Activated CD4-positive, alpha-beta T cell treated with anti-CD3 and anti-CD28 coated beads for 48 hours (primary cell): Measurements from ENCODE around the gene GTF2A1.

Experiments
- DNase-seq: peaks from one replicate; pipeline ENCODE4 v3.0.0-alpha.2; 2020

Gene GTF2A1

GRCh38 chr14:81172881-81173280 lies 47.9 kb downstream of the GTF2A1 start:
- DNase-seq, result no peak

- DNase-seq, result no peak
Measured at GRCh38 chr14:81172353-81172752, 48.4 kb downstream of the GTF2A1 start.

GRCh38 chr14:81170829-81171195 lies 49.9 kb downstream of the GTF2A1 start:
- DNase-seq, result no peak

GRCh38 chr14:81170104-81170828 lies 50.5 kb downstream of the GTF2A1 start:
- peak; percentile 92 for DNase-seq

GRCh38 chr14:81169711-81170103 lies 51.1 kb downstream of the GTF2A1 start:
- DNase-seq, result peak; percentile 19

- no peak for DNase-seq
Measured at GRCh38 chr14:81169267-81169666, 51.5 kb downstream of the GTF2A1 start.

- DNase-seq, result no peak
Measured at GRCh38 chr14:81166121-81166520, 54.6 kb downstream of the GTF2A1 start.

GRCh38 chr14:81165188-81165587 lies 55.6 kb downstream of the GTF2A1 start:
- no peak for DNase-seq

GRCh38 chr14:81164167-81164774 lies 56.5 kb downstream of the GTF2A1 start:
- peak; percentile 82 for DNase-seq

- peak; percentile 12 for DNase-seq
Measured at GRCh38 chr14:81162941-81163340, 57.8 kb downstream of the GTF2A1 start.

GRCh38 chr14:81161749-81162148 lies 59.0 kb downstream of the GTF2A1 start:
- DNase-seq, result no peak

GRCh38 chr14:81161088-81161487 lies 59.7 kb downstream of the GTF2A1 start:
- no peak for DNase-seq

GRCh38 chr14:81157431-81157830 lies 63.3 kb downstream of the GTF2A1 start:
- no peak for DNase-seq

GRCh38 chr14:81153187-81153586 lies 67.6 kb downstream of the GTF2A1 start:
- DNase-seq, result peak; percentile 24

- no peak for DNase-seq
Measured at GRCh38 chr14:81148635-81149034, 72.1 kb downstream of the GTF2A1 start.

- DNase-seq, result no peak
Measured at GRCh38 chr14:81147140-81147897, 73.4 kb downstream of the GTF2A1 start.

GRCh38 chr14:81144824-81145603 lies 75.7 kb downstream of the GTF2A1 start:
- no peak for DNase-seq

- no peak for DNase-seq
Measured at GRCh38 chr14:81143793-81144192, 77.0 kb downstream of the GTF2A1 start.

- DNase-seq, result no peak
Measured at GRCh38 chr14:81141426-81141825, 79.3 kb downstream of the GTF2A1 start.

- no peak for DNase-seq
Measured at GRCh38 chr14:81138429-81138828, 82.3 kb downstream of the GTF2A1 start.

GRCh38 chr14:81137316-81137715 lies 83.4 kb downstream of the GTF2A1 start:
- no peak for DNase-seq

- no peak for DNase-seq
Measured at GRCh38 chr14:81133400-81133799, 87.4 kb downstream of the GTF2A1 start.

- no peak for DNase-seq
Measured at GRCh38 chr14:81132468-81132867, 88.3 kb downstream of the GTF2A1 start.
